GM21717 (cell line): Measurements from ENCODE around the gene SIM1.

Source experiments
- ATAC-seq: cut with Tn5 transposase; IDR thresholded peaks from one replicate; pipeline ENCODE4 v1.9.1; 2021; ENCODE audit warnings: mild to moderate bottlenecking, moderate library complexity; ENCODE audit not compliant: unreplicated experiment

Gene SIM1

DNA sequence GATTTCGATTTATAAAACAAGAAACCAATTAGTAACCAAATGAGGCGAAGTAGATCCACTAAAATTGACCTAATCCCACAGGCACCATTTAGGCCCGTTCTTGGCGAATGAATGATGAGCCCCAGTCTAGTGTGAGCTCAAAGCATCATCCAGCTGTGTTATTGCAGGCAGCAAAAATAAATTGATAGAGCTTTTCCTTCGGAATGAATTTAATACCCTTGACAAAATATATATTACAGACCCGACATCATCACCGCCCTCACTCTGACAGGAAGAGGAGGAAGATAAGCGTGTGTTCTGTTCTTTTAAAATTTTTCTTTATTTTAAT, 7.8 kb downstream of the SIM1 start:
- ATAC-seq: no peak

DNA sequence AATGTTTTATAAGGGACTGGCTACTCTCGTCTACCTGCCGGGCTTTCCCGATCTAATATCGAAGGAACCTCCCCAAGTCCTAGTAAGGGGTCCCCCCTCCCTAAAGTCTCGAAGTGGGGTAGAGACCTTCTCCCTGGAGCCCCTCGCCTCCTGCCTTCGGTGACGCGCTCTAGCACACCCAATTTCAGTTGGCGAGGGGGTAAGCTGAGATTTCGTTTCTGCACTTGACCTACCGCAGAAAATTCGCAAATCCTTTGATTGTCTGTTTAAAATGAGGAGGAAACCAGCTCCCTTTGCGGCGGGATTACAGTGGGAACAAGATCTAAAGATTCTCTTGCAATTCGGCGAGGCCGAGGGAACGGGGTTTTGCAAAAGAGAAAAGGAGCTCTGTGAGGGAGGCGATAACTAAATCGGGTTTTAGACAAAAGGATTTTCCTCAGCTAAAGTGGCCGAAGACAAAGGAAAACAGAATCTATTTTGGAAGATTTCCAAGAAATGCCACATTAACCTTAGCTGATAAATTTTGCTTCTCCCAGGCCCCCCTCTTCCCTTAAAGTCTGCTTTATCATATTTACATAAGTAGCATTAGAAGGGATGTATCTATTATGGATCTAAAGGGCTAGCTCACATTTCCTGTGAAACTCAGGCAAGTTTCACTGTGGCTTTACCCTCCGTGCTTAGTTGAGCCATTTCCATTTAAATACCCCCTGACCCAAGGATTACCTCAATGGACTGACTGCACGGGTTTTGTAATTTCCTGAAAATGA, 8.4 kb downstream of the SIM1 start:
- ATAC-seq: no peak

- ATAC-seq: no peak
Measured at GRCh38 chr6:100455230-100456124, 9.2 kb downstream of the SIM1 start.

DNA sequence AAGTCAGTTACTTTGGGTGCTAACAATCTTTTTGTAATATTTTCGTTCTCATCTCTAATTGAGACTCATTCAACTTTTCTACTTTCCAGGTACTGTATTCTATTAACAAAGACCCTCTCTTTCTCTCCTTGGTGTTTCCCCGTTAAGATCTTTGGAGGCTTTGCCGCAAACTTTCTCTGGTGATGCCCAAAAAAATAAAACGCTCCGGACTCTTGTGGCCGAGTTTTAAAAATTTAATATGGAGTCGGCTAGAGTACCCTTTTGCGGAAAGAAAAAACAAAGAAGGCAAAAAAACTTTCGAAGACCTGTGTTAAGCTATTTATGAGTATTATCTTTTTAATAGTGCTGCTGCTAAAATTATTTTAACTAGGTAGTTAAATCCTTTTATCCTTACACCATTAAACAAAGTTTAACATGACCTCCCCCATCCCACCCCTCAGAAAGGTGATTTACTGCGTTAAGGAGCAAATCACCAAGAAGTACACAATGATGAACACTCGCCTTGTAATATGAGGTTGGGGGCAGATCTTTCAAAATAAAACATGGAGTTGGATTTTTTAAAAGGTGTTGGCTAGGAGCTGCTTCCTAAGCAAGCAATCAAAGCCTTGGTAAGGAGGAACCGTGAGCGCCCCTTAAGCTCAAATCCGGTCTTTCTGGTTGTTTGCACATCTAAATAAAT, 10.0 kb downstream of the SIM1 start:
- no peak for ATAC-seq

- ATAC-seq: no peak
Measured at GRCh38 chr6:100453701-100454521, 10.8 kb downstream of the SIM1 start.

DNA sequence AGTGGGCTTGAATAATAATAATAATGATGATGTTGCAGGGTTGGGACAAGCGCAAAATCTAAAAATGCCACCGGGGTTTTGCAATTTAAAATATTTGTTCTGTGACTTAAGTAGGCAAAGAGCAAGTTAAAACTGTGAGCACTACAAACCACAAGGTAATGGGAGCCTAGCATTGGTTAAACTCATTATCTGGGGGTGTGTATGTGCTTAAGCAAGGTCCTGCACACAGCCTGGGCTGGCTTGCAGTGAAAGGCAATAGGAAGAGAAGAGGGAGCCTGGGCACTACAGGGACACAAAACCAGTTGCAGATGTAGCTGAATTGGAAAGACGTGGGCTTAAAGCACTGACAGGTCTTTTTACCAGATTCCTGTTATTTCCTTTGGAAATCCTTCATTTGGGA, 11.7 kb downstream of the SIM1 start:
- no peak for ATAC-seq

DNA sequence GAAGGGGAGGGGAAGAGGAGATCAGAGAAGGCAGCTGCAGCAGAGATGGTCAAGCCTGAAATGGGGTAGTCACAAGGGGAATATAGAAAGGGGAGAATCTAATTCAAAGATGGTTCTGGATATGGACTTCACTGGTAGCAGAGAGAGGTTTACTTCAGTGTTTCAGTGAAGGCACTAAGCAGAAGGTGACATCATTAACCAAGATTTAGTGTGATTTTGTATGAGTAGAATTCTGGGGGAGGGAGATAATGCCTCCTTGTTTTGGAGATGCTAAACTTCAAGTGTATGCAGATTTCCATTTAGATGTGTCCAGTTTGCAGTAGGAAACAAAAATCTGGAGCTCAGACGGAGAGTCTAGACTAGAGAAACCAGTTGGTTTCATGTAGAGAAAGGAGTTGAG, 13.1 kb downstream of the SIM1 start:
- ATAC-seq: no peak

DNA sequence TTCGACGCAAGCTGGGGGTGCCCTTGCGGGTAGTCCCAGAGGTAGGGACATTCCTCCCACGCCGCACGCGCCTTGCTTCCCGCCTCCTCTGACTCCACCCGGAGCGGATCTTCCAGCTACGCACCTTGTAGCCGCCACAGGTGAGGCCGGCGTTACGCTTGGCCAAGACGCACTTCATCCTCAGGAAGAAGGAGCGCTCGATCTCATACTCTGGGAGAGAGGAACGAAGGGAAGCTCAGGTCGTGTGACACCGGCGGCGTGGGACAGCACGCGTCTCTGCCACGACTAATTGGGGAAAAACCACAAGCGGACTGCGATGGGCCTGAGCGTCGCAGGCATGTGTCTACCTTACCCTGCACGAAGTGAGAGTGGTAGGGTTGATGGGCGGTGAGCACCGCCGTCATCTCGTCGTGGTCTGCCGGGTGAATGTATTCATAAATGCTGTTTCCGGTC, 15.5 kb downstream of the SIM1 start:
- no peak for ATAC-seq

- ATAC-seq: no peak
Measured at GRCh38 chr6:100447900-100448748, 16.6 kb downstream of the SIM1 start.

DNA sequence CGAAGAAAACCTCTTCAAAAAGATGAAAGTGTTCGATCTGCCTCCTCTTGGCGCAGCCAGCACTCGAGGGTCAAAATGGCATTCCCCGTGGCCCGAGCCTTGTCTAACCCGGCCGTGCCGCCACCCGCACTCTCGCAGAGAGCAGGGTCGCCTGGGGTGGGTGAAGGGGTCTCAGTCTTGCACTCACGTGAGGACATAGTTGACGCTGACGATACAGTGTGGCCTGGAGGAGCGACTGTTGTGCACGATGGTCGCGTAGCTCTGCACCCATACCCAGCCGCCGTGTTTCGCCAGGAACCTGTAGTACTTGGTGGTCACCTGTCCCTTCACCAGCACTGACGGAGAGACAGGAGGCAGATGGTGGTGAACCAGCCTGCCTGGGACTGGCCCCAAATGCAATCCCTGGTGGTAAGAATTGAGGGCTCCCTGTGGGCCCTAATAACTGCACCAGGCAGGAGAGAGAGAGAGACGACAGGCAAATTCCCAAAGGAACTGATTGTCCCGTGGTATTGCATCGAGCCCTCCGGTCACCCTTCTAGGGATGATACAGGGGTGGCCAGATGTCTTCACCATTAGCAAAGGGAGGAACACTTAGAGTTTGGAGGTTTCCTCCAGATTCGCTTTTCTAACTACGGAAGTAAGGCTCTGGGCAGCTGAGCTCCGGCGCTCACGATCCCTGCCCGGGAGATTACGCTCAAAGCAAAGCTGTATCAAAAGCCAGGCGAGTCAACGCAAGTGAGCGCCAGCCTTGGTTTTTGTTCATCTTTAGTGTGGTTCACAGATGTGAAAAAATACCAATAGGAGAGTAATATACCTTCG, 17.4 kb downstream of the SIM1 start:
- ATAC-seq: no peak

DNA sequence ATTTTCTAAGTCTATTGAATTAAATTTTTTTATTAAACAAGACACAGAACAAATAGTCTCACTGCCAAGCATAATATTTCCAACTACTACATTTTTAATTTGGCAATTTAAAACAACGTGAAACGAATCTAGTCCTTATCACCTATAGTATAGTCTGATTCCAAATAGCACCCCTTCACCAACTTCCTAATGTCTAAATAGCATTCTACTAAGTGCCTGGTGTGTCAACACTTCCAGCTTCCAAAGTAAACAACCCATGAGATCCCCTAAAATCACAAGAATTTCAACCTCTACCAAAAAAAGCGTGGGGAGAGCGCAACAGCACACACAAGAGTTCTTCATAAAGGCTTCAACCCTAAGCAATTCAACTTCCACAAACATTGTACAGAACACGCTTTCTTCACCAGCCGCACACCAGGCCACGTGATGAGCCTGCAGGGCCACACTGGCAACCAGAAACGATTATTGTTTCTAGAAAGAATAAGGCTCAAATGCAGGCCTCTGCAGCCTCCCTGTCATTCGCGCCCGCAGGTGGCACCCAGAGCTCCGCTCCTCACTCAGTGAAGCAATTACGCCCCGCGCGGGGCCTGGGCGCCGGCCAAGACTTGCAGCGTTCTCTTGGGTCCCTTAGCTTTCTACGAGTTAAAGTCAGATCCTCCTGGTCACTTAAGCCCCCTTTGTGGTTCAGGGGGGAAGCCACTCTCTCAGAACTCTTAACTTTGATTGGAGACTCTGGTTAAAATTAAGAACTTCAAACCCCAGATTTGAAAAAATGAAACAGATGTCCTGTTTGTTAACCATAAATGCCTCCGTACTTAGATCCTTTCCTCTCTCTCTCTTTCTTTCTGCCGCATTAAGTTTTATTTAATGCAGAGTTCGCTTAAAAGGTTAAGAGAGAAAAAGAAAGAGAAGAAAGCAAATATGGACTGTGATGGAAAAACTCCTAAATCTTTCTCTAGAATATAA, 18.3 kb downstream of the SIM1 start:
- no peak for ATAC-seq

- no peak for ATAC-seq
Measured at GRCh38 chr6:100445512-100445911, 19.2 kb downstream of the SIM1 start.

DNA sequence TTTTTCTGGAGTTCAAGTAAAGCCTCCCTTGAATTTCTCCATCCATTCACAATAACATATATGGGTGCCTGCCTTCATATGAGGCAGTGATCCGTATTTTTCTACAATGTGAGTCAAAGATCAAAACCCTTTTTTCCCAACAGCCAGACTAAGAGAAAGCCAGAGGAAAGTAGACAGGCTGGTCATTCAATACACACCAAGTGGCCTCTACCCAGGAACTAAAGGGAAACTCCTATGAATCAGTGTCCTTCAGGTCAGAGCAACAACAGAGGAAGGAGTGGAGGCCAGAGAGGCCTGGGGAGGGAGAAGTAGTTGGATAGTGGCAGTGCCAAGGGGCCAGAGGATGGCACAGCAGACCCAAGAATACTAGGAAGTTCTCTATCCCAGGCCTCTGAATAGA, 23.8 kb downstream of the SIM1 start:
- no peak for ATAC-seq

DNA sequence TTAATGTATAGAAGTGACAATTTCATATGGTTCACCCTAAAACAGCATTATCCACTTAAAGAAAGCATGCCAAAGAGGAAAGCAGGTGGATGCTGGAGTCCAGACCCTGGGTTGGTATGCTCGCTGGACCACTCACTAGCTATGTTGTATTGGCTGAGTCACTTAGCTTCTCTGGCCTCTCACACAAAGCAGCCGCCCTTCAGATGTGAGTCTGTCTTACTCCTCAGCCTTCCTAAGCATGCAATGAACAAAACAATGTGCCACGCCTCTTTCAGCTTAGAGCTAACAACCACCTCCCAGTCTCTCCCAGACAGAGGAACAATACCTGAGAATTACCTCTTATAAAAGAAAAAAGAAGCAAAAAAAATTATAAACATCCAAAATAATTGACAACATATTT, 29.4 kb downstream of the SIM1 start:
- ATAC-seq: no peak

DNA sequence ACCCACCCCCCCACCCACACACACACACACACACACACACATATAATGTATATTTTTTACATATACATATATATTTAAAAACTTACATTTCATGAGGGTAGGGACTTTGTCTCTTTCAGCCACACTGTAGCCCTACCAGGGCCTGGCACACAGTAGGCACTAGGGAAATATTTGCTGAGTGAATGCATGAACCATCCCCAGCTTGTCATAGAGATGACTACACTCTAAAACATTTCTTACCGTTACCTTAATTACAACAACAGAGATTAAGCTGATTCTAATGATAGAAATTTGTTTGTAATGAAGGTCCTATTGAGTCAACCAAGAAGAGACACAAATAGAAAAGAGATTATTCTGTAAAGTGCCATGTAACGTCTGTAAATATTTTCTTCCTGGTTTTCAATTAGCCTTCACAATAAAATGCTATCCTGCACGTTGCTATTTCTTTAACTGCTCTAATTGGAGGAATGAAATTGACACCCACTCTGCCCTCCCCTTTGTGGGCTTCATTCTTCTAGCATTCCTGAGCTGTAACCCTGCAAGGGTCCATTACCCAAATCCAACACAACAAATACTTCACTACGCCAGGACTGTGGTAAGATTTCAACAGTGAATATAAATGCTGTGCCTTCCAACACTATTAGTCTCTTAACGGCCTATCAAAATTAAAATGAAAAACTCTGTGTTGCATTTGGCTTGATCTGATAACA, 30.8 kb downstream of the SIM1 start:
- ATAC-seq: no peak

GRCh38 chr6:100432136-100432535, 32.6 kb downstream of the SIM1 start:
- no peak for ATAC-seq

DNA sequence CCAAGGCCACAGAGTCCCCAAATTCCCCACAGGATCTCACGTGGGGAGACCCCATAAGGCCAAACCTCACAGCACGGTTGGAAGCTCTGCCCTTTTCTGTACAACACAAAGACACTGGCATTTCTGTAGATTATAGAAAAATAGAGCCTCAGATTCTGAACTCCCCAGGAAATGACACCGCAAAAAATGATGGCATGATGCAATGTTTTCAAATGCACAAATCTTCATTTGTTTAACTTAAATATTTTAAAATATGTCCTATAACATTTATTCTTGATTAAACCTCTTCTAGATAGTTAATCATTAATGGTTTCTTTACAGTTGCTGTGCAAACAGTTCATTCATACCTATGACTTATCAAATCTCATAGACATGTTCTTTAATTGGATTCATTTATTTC, 33.8 kb downstream of the SIM1 start:
- no peak for ATAC-seq
